Measurements from ENCODE around the gene SAXO2. TPM values are rescaled to one million over a fixed set of nuclear protein-coding genes. Genes with fewer than 3 reads are reported as not detected.

SAXO2 gene
- total and polyA plus RNA-seq, 2 of the 8 experiments (the other 6 are each of a cell fraction or from before 2014, with no cell fraction given), result 3.1 TPM

DNA sequence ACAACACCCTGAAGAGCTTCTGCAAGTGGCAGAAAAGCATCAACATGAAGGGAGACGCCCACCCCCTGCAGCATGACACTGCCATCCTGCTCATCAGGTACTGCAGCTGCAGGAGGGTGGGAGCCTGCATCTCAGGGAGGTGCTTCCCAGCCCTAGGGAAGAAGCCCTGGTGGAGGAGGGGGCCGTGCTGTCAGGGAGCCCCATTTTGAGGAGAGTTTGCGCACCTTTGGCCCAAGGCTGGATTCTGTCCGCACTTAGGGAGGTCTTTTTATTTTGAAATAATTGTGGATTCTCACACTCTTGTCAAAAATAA, 42.1 kb downstream of the SAXO2 start:
- H4K8ac ChIP-seq (ENCODE audit: extremely low read depth, insufficient read depth, low read length), result no peak overlapping the region
- H2BK5ac ChIP-seq (ENCODE audit: low read depth, low read length), result no peak overlapping the region
- no peak overlapping the region for H3K27ac ChIP-seq (ENCODE audit: low read depth, low read length)
- H3K9me3 ChIP-seq (ENCODE audit: insufficient read depth in 2 of 2, low read depth in 1 of 2, low read length in 1 of 2), result no peaks in the 10 kb centered on the region
- no peak overlapping the region for H3K4me3 ChIP-seq (ENCODE audit: extremely low read depth in 1 of 4, insufficient read depth in 2 of 4, low read depth in 3 of 4, low read length in 4 of 4)
- H2AFZ ChIP-seq (ENCODE audit: low read length), result no peak overlapping the region
- CTCF ChIA-PET (ENCODE audit: partially characterized antibody), result interaction anchor here (1.9 kb wide), 1 partner anchor 23 kb away, joined by 8 read pairs; no protein-coding TSS in a partner anchor
- no peaks in the 10 kb centered on the region for H3K27me3 ChIP-seq (replicated peaks in 1 of 4; ENCODE audit: control insufficient read depth in 3 of 4, extremely low read depth in 1 of 4, insufficient read depth in 3 of 4, low read length in 3 of 4)
- no peak for FAIRE-seq
- no peak overlapping the region for H3K4ac ChIP-seq (replicated peaks; ENCODE audit: insufficient read length, low read depth, low read length)
- H4K5ac ChIP-seq (ENCODE audit: insufficient read length, low read depth, low read length), result no peak overlapping the region
- H2BK20ac ChIP-seq (ENCODE audit: low read length), result no peak overlapping the region
- H3K4me1 ChIP-seq (replicated peaks in 1 of 4; ENCODE audit: control insufficient read depth in 3 of 4, insufficient read depth in 4 of 4, low read length in 3 of 4), result peaks cover 0 to 3% (median 0%) of the 10 kb centered on the region in 4 experiments; a peak in 2 of 7 replicates
- H3K23ac ChIP-seq (ENCODE audit: insufficient read length), result no peak overlapping the region
- no peak overlapping the region for H3K18ac ChIP-seq (ENCODE audit: extremely low read depth, low read length)
- no peak overlapping the region for H2BK12ac ChIP-seq (ENCODE audit: low read depth, low read length)
- H2BK15ac ChIP-seq (ENCODE audit: low read length), result no peak overlapping the region
- H3K56ac ChIP-seq (replicated peaks; ENCODE audit: insufficient read length, low read depth, low read length), result no peak overlapping the region
- POLR2A ChIA-PET (ENCODE audit: partially characterized antibody), result no interaction called here
- H4K91ac ChIP-seq (replicated peaks; ENCODE audit: insufficient read length, low read length), result no peak overlapping the region
- no peaks in the 10 kb centered on the region; the same call in 1 of the 2 replicates for H3K79me1 ChIP-seq (ENCODE audit: low read depth, low read length)
- H3K79me2 ChIP-seq (ENCODE audit: control insufficient read depth in 1 of 2, insufficient read depth in 2 of 2, low read length in 2 of 2), result no peaks in the 10 kb centered on the region
- H2AK5ac ChIP-seq (ENCODE audit: low read depth, low read length), result no peak overlapping the region
- no peak overlapping the region for H3K9ac ChIP-seq (replicated peaks in 1 of 4; ENCODE audit: extremely low read depth in 1 of 4, low read depth in 3 of 4, low read length in 3 of 4)
- WGBS, 2 experiments (ENCODE audit: extremely low coverage in 1 of 2, insufficient coverage in 1 of 2, insufficient read length in 1 of 2, insufficient replicate concordance in 2 of 2, low coverage in 1 of 2, low lambda C conversion rate in 2 of 2, missing lambda C conversion rate in 1 of 2), result 89% methylated on average over 4 of the region's 4 CpGs; no CpG with 5 or more reads in 1 of the 2 experiments
- no peaks in the 10 kb centered on the region for H3K23me2 ChIP-seq (ENCODE audit: low read depth, low read length)
- DNase-seq (ENCODE audit: low read depth in 1 of 2, low spot score in 2 of 2), result peak in 1 of 2 experiments; percentile 43
- H2BK120ac ChIP-seq (replicated peaks; ENCODE audit: low read depth, low read length), result no peak overlapping the region
- H3K4me2 ChIP-seq (ENCODE audit: insufficient read depth in 1 of 2, low read depth in 2 of 2, low read length in 2 of 2), result no peak overlapping the region
- no peaks in the 10 kb centered on the region for H3K36me3 ChIP-seq (ENCODE audit: control insufficient read depth in 2 of 4, insufficient read depth in 4 of 4, low read length in 3 of 4)
- no peaks in the 10 kb centered on the region for H4K20me1 ChIP-seq (replicated peaks in 1 of 2; ENCODE audit: control insufficient read depth in 1 of 2, insufficient read depth in 2 of 2, low read length in 2 of 2)
- no peak overlapping the region for H3K14ac ChIP-seq (ENCODE audit: insufficient read length)
- no peak for TF ChIP-seq HDAC6 (IDR thresholded peaks at IDR 0.05; ENCODE audit: low read depth, low read length)
- TF ChIP-seq GABPA (IDR thresholded peaks at IDR 0.05; ENCODE audit: borderline replicate concordance, insufficient read depth, low read length), result no peak
- TF ChIP-seq, protein P1, sequence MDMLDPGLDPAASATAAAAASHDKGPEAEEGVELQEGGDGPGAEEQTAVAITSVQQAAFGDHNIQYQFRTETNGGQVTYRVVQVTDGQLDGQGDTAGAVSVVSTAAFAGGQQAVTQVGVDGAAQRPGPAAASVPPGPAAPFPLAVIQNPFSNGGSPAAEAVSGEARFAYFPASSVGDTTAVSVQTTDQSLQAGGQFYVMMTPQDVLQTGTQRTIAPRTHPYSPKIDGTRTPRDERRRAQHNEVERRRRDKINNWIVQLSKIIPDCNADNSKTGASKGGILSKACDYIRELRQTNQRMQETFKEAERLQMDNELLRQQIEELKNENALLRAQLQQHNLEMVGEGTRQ (IDR thresholded peaks at IDR 0.05; ENCODE audit: low read length), result no peak
- no peak for TF ChIP-seq SAP30 (IDR thresholded peaks at IDR 0.05; ENCODE audit: insufficient read depth, insufficient replicate concordance, low read length)
- no peak for TF ChIP-seq RAD21 (IDR thresholded peaks at IDR 0.05 in 1 of 2, conservative IDR thresholded peaks at IDR 0.05 in 1 of 2; ENCODE audit: low read depth in 2 of 2, low read length in 2 of 2)
- no peak for TF ChIP-seq HDAC2 (IDR thresholded peaks at IDR 0.05; ENCODE audit: borderline replicate concordance in 1 of 2, low read depth in 2 of 2, low read length in 2 of 2)
- TF ChIP-seq, protein P2, sequence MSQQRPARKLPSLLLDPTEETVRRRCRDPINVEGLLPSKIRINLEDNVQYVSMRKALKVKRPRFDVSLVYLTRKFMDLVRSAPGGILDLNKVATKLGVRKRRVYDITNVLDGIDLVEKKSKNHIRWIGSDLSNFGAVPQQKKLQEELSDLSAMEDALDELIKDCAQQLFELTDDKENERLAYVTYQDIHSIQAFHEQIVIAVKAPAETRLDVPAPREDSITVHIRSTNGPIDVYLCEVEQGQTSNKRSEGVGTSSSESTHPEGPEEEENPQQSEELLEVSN (IDR thresholded peaks at IDR 0.05), result no peak
- no peak for TF ChIP-seq TBP (IDR thresholded peaks at IDR 0.05; ENCODE audit: low read depth, low read length)
- TF ChIP-seq, protein P3, sequence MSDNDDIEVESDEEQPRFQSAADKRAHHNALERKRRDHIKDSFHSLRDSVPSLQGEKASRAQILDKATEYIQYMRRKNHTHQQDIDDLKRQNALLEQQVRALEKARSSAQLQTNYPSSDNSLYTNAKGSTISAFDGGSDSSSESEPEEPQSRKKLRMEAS (IDR thresholded peaks at IDR 0.05), result no peak
- no peak for TF ChIP-seq RBBP5 (IDR thresholded peaks at IDR 0.05; ENCODE audit: borderline replicate concordance, low read depth, low read length)
- no peak for TF ChIP-seq CBX5 (IDR thresholded peaks at IDR 0.05; ENCODE audit: low read depth, low read length)
